ENCODE measurements around the gene DSCAML1. TPM values are rescaled to one million over a fixed set of nuclear protein-coding genes. Genes with fewer than 3 reads are reported as not detected.

The DSCAML1 gene
- total and polyA plus RNA-seq, 9 of the 15 experiments (the other 6 are each of a cell fraction or from before 2014, with no cell fraction given): not detected

GRCh38 chr11:117711331-117711730, 85.7 kb downstream of the DSCAML1 start (continued):
- TF ChIP-seq RERE (CRISPR knock-in tag; IDR thresholded peaks at IDR 0.05; ENCODE audit: borderline replicate concordance): no peak

- no peak overlapping the region for H3K4me2 ChIP-seq (ENCODE audit: insufficient read depth, low read length)
- no peaks in the 10 kb centered on the region for H3K79me2 ChIP-seq (ENCODE audit: control insufficient read depth, insufficient read depth, low read length)
- H3K9me3 ChIP-seq (replicated peaks; ENCODE audit: control insufficient read depth, insufficient read depth, low read depth, low read length): no peaks in the 10 kb centered on the region
- intact Hi-C loops (cut with micrococcal nuclease): no loop called here
- BruUV-seq (replicated peaks): no TSS peak
- ATAC-seq (no peak), DNase-seq (ENCODE audit: extremely low read depth in 1 of 4, low spot score in 3 of 4) (no peak), FAIRE-seq (no peak)
- 3% methylated on average over 4 of the region's 4 CpGs for WGBS (ENCODE audit: insufficient coverage, low coverage, missing lambda C conversion rate)
- no peaks in the 10 kb centered on the region for H3K4me1 ChIP-seq (replicated peaks in 1 of 2; ENCODE audit: control insufficient read depth in 2 of 2, insufficient read depth in 2 of 2, low read length in 2 of 2)
- H3K27ac ChIP-seq (ENCODE audit: extremely low read depth, low read depth, low read length): no peak overlapping the region
- H2AFZ ChIP-seq (ENCODE audit: low read depth, low read length): no peak overlapping the region
- no peak overlapping the region for H3K4me3 ChIP-seq
- POLR2A ChIA-PET: no interaction called here
- no peak overlapping the region for H3K9ac ChIP-seq (ENCODE audit: insufficient read depth in 1 of 2, low read depth in 2 of 2, low read length in 2 of 2)
- 0 out of 2 replicates have a peak, but pooled peaks cover 5% of the 10 kb centered on the region for H4K20me1 ChIP-seq (replicated peaks; ENCODE audit: control insufficient read depth, insufficient read depth, low read length)
- CTCF ChIA-PET (ENCODE audit: low intra/inter-chr PET ratio): no interaction called here
- no peak for TF ChIP-seq TFE3 (CRISPR knock-in tag; IDR thresholded peaks at IDR 0.05)
- no peak for TF ChIP-seq NFRKB (IDR thresholded peaks at IDR 0.05; ENCODE audit: low read depth)
- TF ChIP-seq CHAMP1 (IDR thresholded peaks at IDR 0.05): no peak
- H3K9me1 ChIP-seq (ENCODE audit: control insufficient read depth, insufficient read depth, low read length): no peaks in the 10 kb centered on the region
- H3K27me3 ChIP-seq (ENCODE audit: control insufficient read depth in 2 of 2, insufficient read depth in 2 of 2, low read length in 2 of 2): peaks cover 42 to 68% of the 10 kb centered on the region in 2 experiments
- H3K36me3 ChIP-seq (ENCODE audit: control insufficient read depth, insufficient read depth, low read length): no peaks in the 10 kb centered on the region
- in situ Hi-C loops (cut with MboI): no loop called here
These were observed 86.8 kb downstream of the DSCAML1 start for GRCh38 chr11:117710211-117710610.

Data from K562 (cell line).